Breast epithelium (tissue), 4 donors: ENCODE data around the gene SPATS2. TPM values are rescaled to one million over a fixed set of nuclear protein-coding genes. Genes with fewer than 3 reads are reported as not detected.
A peak's percentile ranks its signal among the peaks of the same experiment; 100 is the strongest.

Experiments
- DNase-seq, 2 donors: peaks; one replicate each; pipeline ENCODE4 v3.0.0-alpha.2; 2019; ENCODE audit warnings: low spot score in 2 of 2
- H3K27ac ChIP-seq, 2 donors: fragments of 200-600 bp; sonication (generic) in 1 of 2; one replicate each; pipeline ENCODE4 v1.5.1; 2016 to 2019; ENCODE audit warnings: mild to moderate bottlenecking in 1 of 2
- H3K27me3 ChIP-seq, 2 donors: fragments of 200-600 bp; sonication (generic) in 1 of 2; one replicate each; pipeline versions ENCODE4 v1.5.1 to v1.6.0; 2017 to 2019; ENCODE audit warnings: control low read depth in 1 of 2, mild to moderate bottlenecking in 1 of 2
- H3K36me3 ChIP-seq: fragments of 200-600 bp; one replicate; pipeline ENCODE4 v1.5.1; 2019
- H3K4me1 ChIP-seq, 2 donors: fragments of 200-600 bp; sonication (generic); one replicate each; pipeline ENCODE4 v1.5.1; 2016 to 2019; ENCODE audit warnings: control low read depth in 1 of 2
- H3K4me3 ChIP-seq, 3 donors: fragments of 200-600 bp; sonication (generic); 1 replicate in 2 of 3; 2 replicates in 1 of 3; pipeline ENCODE4 v1.5.1; 2016 to 2019; ENCODE audit warnings: mild to moderate bottlenecking in 3 of 3, moderate library complexity in 2 of 3
- H3K9me3 ChIP-seq, 2 donors: fragments of 200-600 bp; sonication (generic) in 1 of 2; one replicate each; pipeline ENCODE4 v1.5.1; 2016 to 2019; ENCODE audit warnings: control low read depth in 1 of 2
- CTCF ChIP-seq, 3 donors: fragments of 450-650 bp; IDR thresholded peaks; one replicate each; pipeline ENCODE4 v1.5.1; 2016 to 2017; ENCODE audit warnings: antibody characterized with exemption in 3 of 3, mild to moderate bottlenecking in 3 of 3, moderate library complexity in 3 of 3
- POLR2A ChIP-seq: fragments of 450-650 bp; IDR thresholded peaks from one replicate; pipeline ENCODE4 v1.6.1; 2016; ENCODE audit warnings: antibody characterized with exemption, mild to moderate bottlenecking, moderate library complexity
- POLR2AphosphoS5 ChIP-seq, 3 donors: sonication (generic); formaldehyde crosslinking; IDR thresholded peaks; one replicate each; pipeline ENCODE4 v1.6.1; 2017; ENCODE audit warnings: antibody characterized with exemption in 3 of 3
- intact Hi-C: fragments of 100-400 bp; cut with DNase I; formaldehyde crosslinking; loops from one replicate; pipeline ENCODE4 v1.15.1; 2023; ENCODE audit warnings: low total_unique reads
- total RNA-seq, 3 donors: library from RNA; depleted of rRNA; stranded (reverse); fragments of >200 nt; gene quantifications; one replicate each; pipeline ENCODE4 v1.1.0, GENCODE V29; 2016

Gene SPATS2
- total RNA-seq, 3 donors from 2014 or later = 13.8 to 24.0 (median 22.0) TPM

DNA sequence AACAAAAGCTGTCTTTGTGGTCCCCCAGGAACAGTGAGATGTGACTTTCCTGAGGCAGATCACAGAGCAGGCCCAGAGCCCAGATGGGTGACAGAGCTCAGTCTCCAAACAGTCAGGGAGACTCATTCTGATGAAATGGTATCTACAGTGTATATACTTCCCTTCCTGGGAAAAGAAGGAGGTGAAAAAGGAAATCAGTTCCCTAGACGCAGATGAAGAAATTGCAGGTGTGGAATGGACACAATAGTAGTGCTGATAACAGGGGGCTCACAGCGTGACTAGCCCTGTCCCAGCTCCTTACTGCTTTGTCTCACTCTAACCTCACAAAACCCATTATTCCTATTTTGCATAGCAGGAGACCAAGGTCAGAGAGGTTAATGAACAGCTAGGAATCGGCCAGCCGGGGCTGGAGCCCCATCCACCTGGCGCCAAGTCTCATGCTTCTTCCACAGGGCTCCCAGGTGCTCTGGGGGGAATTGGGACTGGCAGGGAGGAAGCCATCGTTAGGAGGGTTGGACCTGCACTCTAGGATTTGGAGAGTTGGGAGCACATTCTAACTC is 183.5 kb downstream of the SPATS2 start:
- Histone ChIP-seq H3K36me3 (no peaks in the 10 kb centered on the region), H3K27ac (no peak overlapping the region), H3K4me1 (peaks cover 0 to 9% of the 10 kb centered on the region in 2 donors), H3K4me3 (no peak overlapping the region), H3K9me3 (no peaks in the 10 kb centered on the region), H3K27me3 (peaks cover 0 to 12% of the 10 kb centered on the region in 2 donors)
- no peak for DNase-seq
- intact Hi-C loops = no loop called here
- TF ChIP-seq POLR2A = no peak
- TF ChIP-seq POLR2AphosphoS5 (IDR thresholded peaks at IDR 0.05) = no peak
- no peak for TF ChIP-seq CTCF (IDR thresholded peaks at IDR 0.05)

DNA sequence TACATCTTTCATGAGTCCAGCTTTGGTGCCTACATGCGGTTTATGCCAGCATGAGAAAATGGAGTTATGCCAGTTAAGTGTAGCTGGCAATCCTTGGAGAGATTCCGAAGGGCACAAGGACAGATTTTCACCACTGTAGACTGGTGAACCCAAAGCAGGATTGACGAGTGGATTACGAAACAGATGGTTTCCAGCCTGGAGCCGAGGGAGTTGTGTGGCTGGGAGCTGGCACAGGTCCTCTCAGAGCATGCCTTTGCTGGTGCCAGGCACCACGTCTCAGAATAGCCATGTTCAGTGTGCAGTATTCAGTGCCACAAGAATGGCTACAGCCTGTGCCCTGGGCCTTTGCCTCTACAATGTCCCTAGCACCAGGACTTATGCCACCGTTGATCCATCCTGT is 184.8 kb downstream of the SPATS2 start:
- Histone ChIP-seq H3K4me3 (no peak overlapping the region), H3K9me3 (no peaks in the 10 kb centered on the region), H3K27me3 (peaks cover 0 to 5% of the 10 kb centered on the region in 2 donors), H3K27ac (peak overlapping the region; percentile 54 to 67), H3K36me3 (no peaks in the 10 kb centered on the region), H3K4me1 (peaks cover 0 to 9% of the 10 kb centered on the region in 2 donors)
- TF ChIP-seq POLR2AphosphoS5 (IDR thresholded peaks at IDR 0.05) = peak in 1 of 3 donors; percentile 22
- no peak for TF ChIP-seq CTCF (IDR thresholded peaks at IDR 0.05)
- DNase-seq = peak in 1 of 2 donors; percentile 85
- intact Hi-C loops = no loop called here

GRCh38 chr12:49552425-49552824 is 185.2 kb downstream of the SPATS2 start:
- Histone ChIP-seq H3K27me3 (peaks cover 0 to under 1% of the 10 kb centered on the region in 2 donors), H3K36me3 (no peaks in the 10 kb centered on the region), H3K27ac (peak overlapping the region in 1 of 2 donors; percentile 67), H3K4me3 (no peak overlapping the region), H3K9me3 (no peaks in the 10 kb centered on the region), H3K4me1 (peaks cover 0 to 9% of the 10 kb centered on the region in 2 donors)
- intact Hi-C loops = no loop called here
- TF ChIP-seq CTCF (IDR thresholded peaks at IDR 0.05) (no peak), POLR2AphosphoS5 (IDR thresholded peaks at IDR 0.05) (no peak), POLR2A (no peak)
- DNase-seq = no peak

GRCh38 chr12:49552899-49553298 is 185.6 kb downstream of the SPATS2 start:
- Histone ChIP-seq H3K4me3 (no peak overlapping the region), H3K9me3 (no peaks in the 10 kb centered on the region), H3K27me3 (no peaks in the 10 kb centered on the region), H3K27ac (no peak overlapping the region), H3K36me3 (no peaks in the 10 kb centered on the region), H3K4me1 (peaks cover 0 to 9% of the 10 kb centered on the region in 2 donors)
- no peak for TF ChIP-seq POLR2A
- no peak for TF ChIP-seq CTCF (IDR thresholded peaks at IDR 0.05)
- TF ChIP-seq POLR2AphosphoS5 (IDR thresholded peaks at IDR 0.05) = no peak
- intact Hi-C loops = no loop called here
- DNase-seq = no peak

GRCh38 chr12:49553512-49554088 is 186.3 kb downstream of the SPATS2 start:
- no peak overlapping the region for H3K27ac ChIP-seq
- no peaks in the 10 kb centered on the region for H3K9me3 ChIP-seq
- no peaks in the 10 kb centered on the region for H3K27me3 ChIP-seq
- no peaks in the 10 kb centered on the region for H3K36me3 ChIP-seq
- intact Hi-C loops = no loop called here
- no peak for DNase-seq
- no peak overlapping the region for H3K4me3 ChIP-seq
- peaks cover 0 to 2% of the 10 kb centered on the region in 2 donors for H3K4me1 ChIP-seq
- TF ChIP-seq POLR2A (no peak), CTCF (IDR thresholded peaks at IDR 0.05) (peak in 2 of 3 donors; percentile 19 to 51), POLR2AphosphoS5 (IDR thresholded peaks at IDR 0.05) (no peak)
